ENCODE measurements around the gene BCDIN3D. TPM values are rescaled to one million over a fixed set of nuclear protein-coding genes. Genes with fewer than 3 reads are reported as not detected.
"Not testable (repeated sequence)": the region's sequence is repeated elsewhere in the genome, so short reads cannot be mapped to it uniquely, and the experiment has no call there.

The BCDIN3D gene
- total and polyA plus RNA-seq, 2 of the 8 experiments (the other 6 are each of a cell fraction or from before 2014, with no cell fraction given): 1.6 to 2.4 TPM

DNA sequence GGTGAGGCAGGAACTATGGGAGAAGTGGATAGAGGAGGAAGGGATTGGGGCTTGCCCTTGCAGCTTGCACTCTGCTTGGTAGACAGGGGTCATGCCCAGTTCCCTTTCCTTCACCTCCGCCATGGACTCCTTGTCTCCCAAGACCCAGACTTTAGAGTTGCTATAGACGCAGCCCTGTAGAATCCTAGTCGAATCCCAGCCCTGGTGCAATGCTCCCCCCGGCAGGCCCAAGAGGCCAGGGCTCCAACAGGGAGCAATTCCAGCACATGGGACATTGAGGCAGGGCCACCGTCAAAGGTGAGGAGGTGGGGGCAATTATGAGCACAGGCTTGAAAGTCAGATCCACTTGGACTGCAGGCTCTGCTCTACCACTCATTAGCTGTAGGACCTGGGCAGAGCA, 29.5 kb upstream of the BCDIN3D start (continued):
- TF ChIP-seq CEBPB (IDR thresholded peaks at IDR 0.05; ENCODE audit: low read depth, low read length): no peak
- no peak for TF ChIP-seq SP4 (IDR thresholded peaks at IDR 0.05; ENCODE audit: low read length)
- TF ChIP-seq RNF2 (IDR thresholded peaks at IDR 0.05; ENCODE audit: borderline replicate concordance, low read depth, low read length, missing control alignments, poor library complexity, severe bottlenecking): no peak

DNA sequence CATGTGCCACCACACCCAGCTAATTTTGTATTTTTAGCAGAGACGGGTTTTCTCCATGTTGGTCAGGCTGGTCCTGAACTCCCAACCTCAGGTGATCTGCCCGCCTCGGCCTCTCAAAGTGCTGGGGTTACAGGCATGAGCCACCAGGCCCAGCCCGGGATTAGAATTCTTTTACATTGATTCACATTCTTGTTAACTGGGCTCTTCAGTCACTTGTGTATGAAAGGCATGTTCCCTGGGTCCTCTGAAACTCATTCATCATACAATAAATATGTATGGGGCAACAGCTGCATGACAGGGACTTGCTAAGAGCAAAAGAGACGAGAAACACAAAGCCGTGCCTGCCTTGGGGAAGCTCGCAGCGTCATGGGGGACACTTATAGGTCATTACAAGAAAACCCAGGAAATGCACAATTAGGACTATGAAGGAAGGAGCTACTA, 28.9 kb upstream of the BCDIN3D start:
- POLR2A ChIA-PET (ENCODE audit: partially characterized antibody): interaction anchor here (2.2 kb wide), 1 partner anchor 10 kb away, joined by 8 read pairs; no protein-coding TSS in a partner anchor
- FAIRE-seq; H3K23me2 ChIP-seq (ENCODE audit: low read depth, low read length); H3K4me1 ChIP-seq (replicated peaks in 1 of 4; ENCODE audit: control insufficient read depth in 3 of 4, insufficient read depth in 4 of 4, low read length in 3 of 4); H3K9ac ChIP-seq (replicated peaks in 1 of 4; ENCODE audit: extremely low read depth in 1 of 4, low read depth in 3 of 4, low read length in 3 of 4); H3K4ac ChIP-seq (replicated peaks; ENCODE audit: insufficient read length, low read depth, low read length); H2BK120ac ChIP-seq (replicated peaks; ENCODE audit: low read depth, low read length); H3K27ac ChIP-seq (ENCODE audit: low read depth, low read length); H4K5ac ChIP-seq (ENCODE audit: insufficient read length, low read depth, low read length); H3K79me1 ChIP-seq (ENCODE audit: low read depth, low read length); H2BK5ac ChIP-seq (ENCODE audit: low read depth, low read length); H3K4me2 ChIP-seq (ENCODE audit: insufficient read depth in 1 of 2, low read depth in 2 of 2, low read length in 2 of 2); H3K14ac ChIP-seq (ENCODE audit: insufficient read length); H2BK12ac ChIP-seq (ENCODE audit: low read depth, low read length); H3K36me3 ChIP-seq (ENCODE audit: control insufficient read depth in 2 of 4, insufficient read depth in 4 of 4, low read length in 3 of 4); H2AK5ac ChIP-seq (ENCODE audit: low read depth, low read length); H2AFZ ChIP-seq (ENCODE audit: low read length); H3K4me3 ChIP-seq (ENCODE audit: extremely low read depth in 1 of 4, insufficient read depth in 2 of 4, low read depth in 3 of 4, low read length in 4 of 4); H3K23ac ChIP-seq (ENCODE audit: insufficient read length); H4K8ac ChIP-seq (ENCODE audit: extremely low read depth, insufficient read depth, low read length); H4K20me1 ChIP-seq (replicated peaks in 1 of 2; ENCODE audit: control insufficient read depth in 1 of 2, insufficient read depth in 2 of 2, low read length in 2 of 2); H2BK20ac ChIP-seq (ENCODE audit: low read length); H3K9me3 ChIP-seq (ENCODE audit: insufficient read depth in 2 of 2, low read depth in 1 of 2, low read length in 1 of 2); H3K56ac ChIP-seq (replicated peaks; ENCODE audit: insufficient read length, low read depth, low read length); H3K79me2 ChIP-seq (ENCODE audit: control insufficient read depth in 1 of 2, insufficient read depth in 2 of 2, low read length in 2 of 2); H2BK15ac ChIP-seq (ENCODE audit: low read length); H3K18ac ChIP-seq (ENCODE audit: extremely low read depth, low read length); H3K27me3 ChIP-seq (replicated peaks in 1 of 4; ENCODE audit: control insufficient read depth in 3 of 4, extremely low read depth in 1 of 4, insufficient read depth in 3 of 4, low read length in 3 of 4); H4K91ac ChIP-seq (replicated peaks; ENCODE audit: insufficient read length, low read length): not testable (repeated sequence)
- CTCF ChIA-PET (ENCODE audit: partially characterized antibody): interaction anchor here (1.1 to 10.0 kb wide), 9 partner anchors 10 to 167 kb away, joined by 3 to 137 read pairs (median 7); no protein-coding TSS in a partner anchor
- peak in 1 of 2 experiments; percentile 30 for DNase-seq (ENCODE audit: low read depth in 1 of 2, low spot score in 2 of 2)
- WGBS, 2 experiments (ENCODE audit: extremely low coverage in 1 of 2, insufficient coverage in 1 of 2, insufficient read length in 1 of 2, insufficient replicate concordance in 2 of 2, low coverage in 1 of 2, low lambda C conversion rate in 2 of 2, missing lambda C conversion rate in 1 of 2): 85% methylated on average over 8 of the region's 8 CpGs; no CpG with 5 or more reads in 1 of the 2 experiments

Measured in H1 (cell line).